GM18861 (cell line): ENCODE data around the gene CACNA1A.
"Not testable (repeated sequence)": the region's sequence is repeated elsewhere in the genome, so short reads cannot be mapped to it uniquely, and the experiment has no call there.

Source experiments
- ATAC-seq: cut with Tn5 transposase; IDR thresholded peaks from one replicate; pipeline ENCODE4 v1.9.1; 2021; ENCODE audit not compliant: unreplicated experiment

The CACNA1A gene

GRCh38 chr19:13427273-13428051 lies 78.8 kb downstream of the CACNA1A start:
- ATAC-seq = no peak

GRCh38 chr19:13425875-13426274 lies 80.4 kb downstream of the CACNA1A start:
- not testable (repeated sequence) for ATAC-seq

GRCh38 chr19:13425151-13425550 lies 81.1 kb downstream of the CACNA1A start:
- ATAC-seq = no peak

- ATAC-seq = no peak
Observed at GRCh38 chr19:13420780-13421179, 85.5 kb downstream of the CACNA1A start.

DNA sequence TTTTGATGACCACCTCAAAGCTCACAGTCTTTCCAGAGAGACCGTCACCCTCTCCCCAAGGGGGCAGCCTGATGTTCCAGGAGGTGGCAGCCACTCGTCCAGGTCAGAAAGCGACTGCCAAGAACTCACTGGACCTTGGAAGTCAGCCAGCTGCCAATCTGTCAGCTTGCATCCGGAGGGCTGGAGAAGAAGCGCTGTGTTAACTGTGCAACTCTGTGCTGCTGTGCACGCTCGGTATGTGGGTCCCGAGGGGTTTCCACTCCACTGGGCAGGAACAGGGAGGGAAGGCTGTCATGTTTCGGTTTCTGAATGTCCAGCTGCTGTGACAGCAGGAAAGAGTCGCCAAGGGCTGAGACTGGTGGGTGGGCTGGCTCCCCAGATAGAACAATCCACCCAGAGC lies 89.2 kb downstream of the CACNA1A start:
- ATAC-seq = no peak

DNA sequence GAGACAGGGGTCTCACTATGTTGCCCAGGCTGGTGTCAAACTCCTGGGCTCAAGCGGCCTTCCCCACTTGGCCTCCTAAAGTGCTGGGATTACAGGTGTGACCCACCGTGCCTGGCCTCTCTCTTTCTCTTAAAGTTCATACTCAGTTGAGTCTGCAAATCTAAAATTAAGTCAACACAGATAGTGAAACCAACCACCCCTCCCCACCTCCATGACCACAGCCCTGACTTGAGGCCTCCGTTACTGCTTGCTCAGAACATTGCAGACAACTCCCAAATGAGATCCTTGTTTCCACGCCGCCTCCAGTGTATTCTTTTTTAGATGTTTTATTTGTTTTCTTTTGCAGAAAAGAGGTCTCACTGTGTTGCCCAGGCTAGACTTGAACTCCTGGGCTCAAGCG lies 94.4 kb downstream of the CACNA1A start:
- no peak for ATAC-seq

DNA sequence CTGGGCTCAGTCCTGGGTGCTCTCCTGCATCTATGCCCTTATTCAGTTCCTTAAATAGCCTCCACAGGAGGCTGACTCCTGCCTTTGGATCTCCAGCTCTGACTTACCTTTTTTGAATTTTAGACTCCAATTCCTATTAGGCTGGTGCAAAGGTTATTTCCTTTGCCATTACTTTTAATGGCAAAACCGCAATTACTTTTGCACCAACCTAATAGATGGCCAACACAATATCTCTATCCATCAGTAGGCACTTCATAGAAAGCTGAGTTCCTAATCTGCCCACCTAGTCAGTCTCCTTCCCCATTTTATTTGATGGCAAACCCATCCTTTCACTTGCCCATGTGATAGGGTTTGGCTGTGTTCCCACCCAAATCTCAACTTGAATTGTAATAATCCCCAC lies 95.3 kb downstream of the CACNA1A start:
- no peak for ATAC-seq

- no peak for ATAC-seq
Observed at GRCh38 chr19:13408889-13409518, 97.3 kb downstream of the CACNA1A start.

DNA sequence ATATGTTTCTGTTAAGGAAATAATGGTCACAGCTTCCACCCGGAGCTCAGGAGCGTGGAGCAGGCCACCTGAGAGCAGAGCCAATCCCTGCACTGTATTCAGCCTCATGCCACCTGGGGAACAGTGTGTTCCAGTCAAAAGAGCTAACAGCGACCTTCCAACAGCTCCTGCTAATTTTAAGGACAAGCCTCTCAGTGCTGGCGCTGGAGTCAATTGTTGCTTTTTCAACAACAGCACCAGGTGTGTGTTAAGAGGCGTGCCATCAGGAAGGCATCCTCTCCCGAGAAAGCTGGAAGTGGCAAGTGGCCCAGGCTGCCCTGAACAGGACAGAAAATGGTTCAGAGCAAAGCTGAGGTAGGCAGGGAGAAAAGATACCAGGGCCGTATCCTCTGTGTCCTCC lies 102.0 kb downstream of the CACNA1A start:
- ATAC-seq = no peak

- ATAC-seq = no peak
Observed at GRCh38 chr19:13401388-13401787, 104.9 kb downstream of the CACNA1A start.

DNA sequence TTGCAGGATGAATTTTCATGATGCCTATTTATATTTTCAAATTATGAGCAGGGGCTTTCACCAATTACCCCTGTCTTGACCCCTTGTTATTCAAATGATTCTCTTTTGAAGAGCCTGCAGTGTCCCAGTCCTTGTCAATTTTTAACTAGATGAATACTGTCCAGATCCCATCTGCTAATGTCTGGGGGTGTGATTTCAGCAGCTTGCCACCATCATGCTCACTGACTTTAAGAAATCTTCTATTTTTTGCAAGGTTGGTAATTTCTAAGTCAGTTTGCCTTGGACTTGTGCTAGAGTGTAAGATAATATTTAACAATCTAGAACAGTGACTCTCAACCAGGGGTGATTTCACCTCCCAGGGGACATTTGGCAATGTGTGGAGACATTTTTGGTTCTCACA lies 106.0 kb downstream of the CACNA1A start:
- no peak for ATAC-seq

- ATAC-seq = no peak
Observed at GRCh38 chr19:13399746-13400145, 106.5 kb downstream of the CACNA1A start.

DNA sequence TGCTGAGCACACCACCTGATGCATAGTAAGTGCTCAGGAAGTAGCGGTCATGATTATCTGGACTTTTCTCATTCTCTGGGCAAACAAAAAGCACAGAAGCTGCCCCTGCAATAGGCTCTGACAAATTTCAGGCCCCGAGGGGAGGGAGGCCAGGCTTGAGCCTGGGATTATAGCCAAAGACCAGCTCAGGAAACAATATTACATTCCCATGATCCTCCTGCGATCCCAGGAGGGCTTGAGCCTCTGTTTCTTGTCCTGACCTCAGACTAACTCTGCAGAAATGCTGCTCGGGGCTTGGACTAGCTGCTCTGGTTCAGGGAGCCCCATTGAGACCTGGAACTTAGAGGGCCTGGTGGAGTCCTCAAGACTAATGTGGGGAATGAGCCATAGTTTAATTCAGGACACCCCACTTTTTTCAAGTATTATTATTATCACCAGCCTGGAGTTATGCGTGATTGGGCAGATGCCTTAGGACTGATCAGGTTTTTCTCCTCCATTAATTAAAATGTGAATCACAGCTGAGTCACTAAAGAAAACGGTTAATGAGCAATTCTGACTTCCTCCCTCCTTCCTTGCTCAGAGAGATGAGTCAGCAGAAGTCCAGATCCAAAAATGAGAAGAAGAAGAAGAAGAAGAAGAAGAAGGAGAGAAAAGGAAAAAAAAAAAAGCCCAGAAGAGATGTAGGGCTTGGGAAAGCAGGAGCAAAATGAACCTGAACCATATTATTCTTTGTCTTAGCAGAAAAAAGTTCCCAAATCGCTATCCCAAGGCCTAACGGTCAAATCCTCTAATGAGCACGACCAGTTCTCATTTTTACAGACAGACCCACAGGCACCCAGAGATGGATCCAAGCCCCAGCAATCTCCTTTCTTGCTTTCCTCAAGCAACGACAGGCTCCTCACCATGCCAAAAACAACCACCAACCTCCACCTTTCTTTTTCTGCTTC lies 107.2 kb downstream of the CACNA1A start:
- no peak for ATAC-seq

- ATAC-seq = no peak
Observed at GRCh38 chr19:13398182-13398581, 108.1 kb downstream of the CACNA1A start.

- ATAC-seq = no peak
Observed at GRCh38 chr19:13396250-13397080, 109.8 kb downstream of the CACNA1A start.

DNA sequence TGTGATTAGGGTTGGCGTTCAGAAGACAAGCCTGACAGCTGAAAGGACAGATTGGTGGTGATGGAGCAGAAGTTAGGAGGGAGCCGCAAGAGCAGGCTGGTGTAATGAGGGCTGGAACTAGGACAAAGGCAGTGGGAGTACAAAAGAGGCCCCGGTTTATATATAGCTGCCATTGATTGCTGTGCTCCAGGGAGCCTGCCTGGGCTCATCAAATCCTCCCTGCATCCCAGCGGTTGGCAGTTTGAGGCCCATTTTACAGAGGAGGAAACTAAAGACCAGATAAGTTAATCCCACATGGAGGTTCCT lies 123.7 kb downstream of the CACNA1A start:
- ATAC-seq = no peak

- no peak for ATAC-seq
Observed at GRCh38 chr19:13381827-13382632, 124.2 kb downstream of the CACNA1A start.

GRCh38 chr19:13376537-13376936 lies 129.7 kb downstream of the CACNA1A start:
- ATAC-seq = no peak

DNA sequence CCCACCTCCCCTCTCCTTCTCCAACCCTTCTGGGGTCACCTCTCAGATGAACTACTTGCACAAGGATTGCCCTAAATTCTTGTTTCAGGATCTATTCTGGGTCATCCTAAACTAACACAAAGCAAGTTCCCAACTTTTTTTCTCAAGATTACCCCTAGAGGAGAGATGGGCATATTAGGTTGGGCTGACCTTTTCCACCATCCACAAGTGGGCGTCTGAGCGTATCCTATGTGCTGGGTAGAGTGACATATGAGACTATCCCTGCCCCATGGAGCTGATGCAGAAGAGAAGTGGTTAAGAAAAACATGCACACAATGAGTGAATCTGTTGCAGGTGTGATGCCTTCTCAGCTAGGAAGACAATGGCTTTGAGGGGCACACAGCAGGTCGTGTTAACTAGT lies 132.7 kb downstream of the CACNA1A start:
- no peak for ATAC-seq

- no peak for ATAC-seq
Observed at GRCh38 chr19:13370948-13371347, 135.3 kb downstream of the CACNA1A start.
